Skeletal muscle cell (primary cell): ENCODE results near the gene DLST.
"Not testable (repeated sequence)": the region's sequence is repeated elsewhere in the genome, so short reads cannot be mapped to it uniquely, and the experiment has no call there.

Source experiments
- DNase-seq: peaks from one replicate; pipeline ENCODE4 v3.0.0-alpha.2; 2010; ENCODE audit warnings: low read depth
- H3K4me3 ChIP-seq: 2 replicates; pipeline ENCODE4 v1.5.1; 2011; ENCODE audit warnings: low read depth, mild to moderate bottlenecking, control low read depth, low read length, moderate library complexity

Gene DLST

DNA sequence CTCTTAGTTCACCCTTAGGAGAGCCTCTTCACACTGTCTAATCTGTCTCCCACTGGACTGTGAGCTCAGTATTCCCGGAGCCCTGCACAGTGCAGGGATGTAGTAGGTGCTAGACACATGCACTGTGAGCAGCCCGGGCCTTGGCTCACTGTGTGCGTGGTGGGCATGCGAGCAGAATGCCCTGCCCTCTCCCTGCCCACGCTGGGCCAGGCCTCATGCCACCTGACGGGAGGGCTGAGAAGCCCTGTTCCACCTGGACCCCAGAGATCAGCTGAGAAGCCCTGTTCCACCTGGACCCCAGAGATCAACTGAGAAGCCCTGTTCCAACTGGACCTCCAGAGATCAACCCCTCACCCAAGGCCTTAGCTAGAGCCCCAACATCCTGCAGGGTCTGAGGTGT lies 30.4 kb downstream of the DLST start:
- no peak overlapping the region for H3K4me3 ChIP-seq
- DNase-seq, result no peak

DNA sequence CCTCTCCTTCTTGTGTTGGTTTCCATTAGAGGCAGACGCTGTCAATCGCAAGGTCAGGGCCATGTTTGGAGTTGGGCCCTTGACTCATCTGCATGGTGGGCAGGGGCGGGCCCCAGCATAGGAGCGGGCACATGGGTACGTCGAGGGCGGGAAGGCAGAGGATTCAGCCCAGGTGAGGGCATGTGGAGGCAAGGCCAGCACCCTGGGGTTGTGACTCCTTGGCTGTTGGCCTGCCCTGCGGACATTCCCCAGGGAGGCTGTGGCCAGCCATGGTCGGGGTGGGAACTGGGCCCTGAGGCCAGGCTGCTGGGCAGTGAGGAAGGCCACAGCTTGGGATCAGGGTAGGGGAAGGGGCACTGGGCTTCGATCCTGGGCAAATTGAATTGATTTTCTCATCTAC lies 31.1 kb downstream of the DLST start:
- no peak for DNase-seq
- no peak overlapping the region for H3K4me3 ChIP-seq

DNA sequence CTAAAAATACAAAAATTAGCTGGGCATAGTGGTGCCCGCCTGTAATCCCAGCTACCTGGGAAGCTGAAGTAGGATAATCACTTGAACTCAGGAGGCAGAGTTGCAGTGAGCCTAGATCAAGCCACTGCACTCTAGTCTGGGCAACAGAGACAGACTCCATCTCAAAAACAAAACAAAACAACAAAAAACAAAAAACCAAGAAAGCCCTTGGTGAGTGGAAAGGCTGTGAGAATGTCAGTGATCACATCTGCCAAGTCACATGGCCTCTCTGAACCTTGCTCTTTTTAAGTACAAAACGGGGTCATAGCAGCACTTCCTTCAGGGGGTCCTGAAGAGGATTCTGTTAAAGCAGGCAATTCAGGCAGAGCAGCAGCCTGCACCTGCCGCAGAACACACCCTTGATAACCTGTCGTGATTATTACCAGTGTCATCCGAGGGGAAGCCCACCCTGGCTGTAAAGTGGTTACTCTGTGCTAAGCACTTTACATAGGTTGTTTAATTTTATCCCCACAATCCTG lies 31.7 kb downstream of the DLST start:
- no peak for DNase-seq
- no peak overlapping the region for H3K4me3 ChIP-seq

DNA sequence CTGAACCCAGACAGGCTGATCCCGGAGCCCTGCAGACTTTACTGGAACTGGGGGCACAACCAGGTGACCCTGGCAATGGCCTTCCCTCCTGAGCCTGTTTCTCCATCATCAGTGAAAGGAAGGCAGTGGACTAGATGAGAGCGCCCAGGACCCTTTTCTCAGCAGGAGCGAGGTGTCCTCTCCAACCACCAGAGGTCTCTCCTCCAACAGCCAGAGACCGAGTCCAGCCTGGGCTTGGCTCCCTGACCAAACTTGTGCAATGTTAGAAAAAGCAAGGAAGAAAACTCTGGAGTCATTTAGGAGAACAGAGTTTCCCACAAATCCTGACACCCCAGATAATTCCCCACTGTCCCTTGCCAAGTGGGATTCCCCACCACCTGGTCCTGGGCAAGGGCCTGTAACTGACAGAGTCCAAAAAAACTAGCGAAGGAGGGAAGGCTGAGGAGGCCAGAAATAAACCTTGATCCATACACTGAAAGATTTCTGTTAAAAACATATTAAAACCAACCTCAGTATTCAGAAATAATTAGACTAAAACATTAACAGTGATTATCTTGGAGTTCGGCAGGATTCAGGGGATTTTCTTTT lies 32.4 kb downstream of the DLST start:
- H3K4me3 ChIP-seq, result no peak overlapping the region
- no peak for DNase-seq

DNA sequence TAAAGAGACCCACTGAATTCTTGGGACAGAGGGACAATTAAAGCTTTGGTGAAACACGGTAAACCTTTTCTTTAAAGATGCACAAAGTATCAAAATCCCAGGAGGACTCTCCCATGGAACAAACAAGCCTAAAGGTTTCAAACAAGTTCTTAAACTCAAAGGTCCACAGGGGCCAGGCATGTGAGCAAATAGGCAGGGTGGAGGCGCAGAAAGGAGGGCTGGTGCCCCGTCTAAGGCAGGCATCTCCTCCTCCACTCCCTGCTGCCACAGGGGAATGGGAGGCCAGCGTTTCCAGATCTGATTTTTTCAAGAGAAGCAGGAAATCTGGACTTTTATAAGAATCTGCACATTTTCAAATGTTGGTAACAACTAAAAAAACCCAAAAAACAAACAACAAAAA lies 33.7 kb downstream of the DLST start:
- no peak for DNase-seq
- H3K4me3 ChIP-seq, result no peak overlapping the region

DNA sequence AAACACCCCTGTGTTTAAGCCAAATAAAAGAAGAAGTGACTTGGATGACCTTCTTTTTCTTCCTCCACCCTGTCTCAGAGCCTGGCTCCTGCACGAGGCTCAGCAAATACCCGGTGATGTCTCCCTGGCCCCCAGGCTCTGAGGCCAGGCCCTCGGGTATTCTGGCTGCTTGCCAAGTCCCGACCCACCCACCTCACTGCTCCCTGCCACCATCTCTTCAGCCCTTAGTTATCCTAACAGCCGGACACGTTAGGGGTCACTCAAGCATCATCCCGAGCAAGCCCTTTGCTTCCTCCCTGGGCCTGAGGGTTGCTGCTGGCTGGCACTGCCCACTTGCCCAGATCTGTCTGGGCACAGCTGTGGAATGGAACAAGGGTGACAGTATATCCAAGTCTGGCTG lies 34.1 kb downstream of the DLST start:
- H3K4me3 ChIP-seq, result no peak overlapping the region
- DNase-seq, result no peak

DNA sequence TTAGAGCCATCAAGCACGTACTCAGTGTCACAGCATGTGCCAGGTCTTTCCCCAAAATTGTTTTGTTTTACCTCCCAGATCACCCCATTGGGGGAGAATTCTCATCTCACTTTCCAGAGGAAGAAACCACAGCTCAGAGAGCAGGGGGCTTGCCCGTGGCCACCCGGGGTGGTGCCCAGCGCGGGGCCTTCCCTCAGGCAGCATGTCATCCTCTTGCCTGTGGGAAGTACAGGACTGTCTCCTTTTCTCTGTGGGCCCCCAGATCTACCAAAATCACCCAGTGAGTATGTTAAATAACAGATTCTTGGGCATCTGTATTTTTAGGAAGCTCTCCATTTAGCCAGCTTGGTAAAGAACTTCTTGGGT lies 35.4 kb downstream of the DLST start:
- H3K4me3 ChIP-seq, result no peak overlapping the region
- DNase-seq, result no peak

DNA sequence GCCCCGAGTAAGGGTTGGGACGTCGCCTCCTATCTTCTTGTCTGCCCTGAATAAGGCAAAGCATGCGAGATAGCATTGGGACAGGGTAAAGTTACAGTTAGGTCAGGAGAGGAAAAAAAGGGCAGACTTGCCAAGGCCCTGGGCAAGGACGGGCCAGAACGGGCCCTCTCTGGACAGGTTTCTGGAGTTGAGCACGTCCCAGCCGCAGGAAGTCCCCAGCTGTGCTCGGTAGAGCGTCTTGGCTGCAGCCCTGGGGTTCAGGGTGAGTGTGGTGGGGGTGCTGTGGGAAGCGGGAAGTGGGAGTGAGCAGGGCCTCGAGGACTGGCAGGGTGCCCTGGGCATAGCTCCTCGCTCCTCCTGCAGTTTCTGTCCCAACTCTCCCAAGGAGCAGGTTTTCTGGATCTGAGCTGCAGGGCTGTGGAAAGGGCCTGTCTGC lies 35.9 kb downstream of the DLST start:
- no peak overlapping the region for H3K4me3 ChIP-seq
- no peak for DNase-seq

DNA sequence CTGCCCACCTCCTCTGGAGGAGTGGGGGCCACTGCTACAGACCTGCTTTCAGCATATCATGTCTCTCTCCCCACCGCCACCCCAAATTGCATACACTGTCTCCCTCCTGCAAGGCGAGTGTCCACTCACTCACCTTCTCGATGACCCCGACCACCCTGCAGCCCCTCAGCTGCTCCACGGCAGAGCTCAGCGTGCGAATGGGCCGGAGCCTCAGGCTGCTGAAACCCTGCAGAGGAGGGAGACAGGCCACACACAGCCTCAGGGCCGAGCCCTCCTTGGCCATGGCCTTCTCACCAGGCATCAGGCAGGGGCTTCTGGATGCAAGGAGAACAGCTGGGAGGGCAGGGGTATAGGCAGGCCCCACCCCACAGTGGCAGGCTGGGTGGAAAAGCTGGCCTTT lies 36.7 kb downstream of the DLST start:
- no peak for DNase-seq
- no peak overlapping the region for H3K4me3 ChIP-seq

DNA sequence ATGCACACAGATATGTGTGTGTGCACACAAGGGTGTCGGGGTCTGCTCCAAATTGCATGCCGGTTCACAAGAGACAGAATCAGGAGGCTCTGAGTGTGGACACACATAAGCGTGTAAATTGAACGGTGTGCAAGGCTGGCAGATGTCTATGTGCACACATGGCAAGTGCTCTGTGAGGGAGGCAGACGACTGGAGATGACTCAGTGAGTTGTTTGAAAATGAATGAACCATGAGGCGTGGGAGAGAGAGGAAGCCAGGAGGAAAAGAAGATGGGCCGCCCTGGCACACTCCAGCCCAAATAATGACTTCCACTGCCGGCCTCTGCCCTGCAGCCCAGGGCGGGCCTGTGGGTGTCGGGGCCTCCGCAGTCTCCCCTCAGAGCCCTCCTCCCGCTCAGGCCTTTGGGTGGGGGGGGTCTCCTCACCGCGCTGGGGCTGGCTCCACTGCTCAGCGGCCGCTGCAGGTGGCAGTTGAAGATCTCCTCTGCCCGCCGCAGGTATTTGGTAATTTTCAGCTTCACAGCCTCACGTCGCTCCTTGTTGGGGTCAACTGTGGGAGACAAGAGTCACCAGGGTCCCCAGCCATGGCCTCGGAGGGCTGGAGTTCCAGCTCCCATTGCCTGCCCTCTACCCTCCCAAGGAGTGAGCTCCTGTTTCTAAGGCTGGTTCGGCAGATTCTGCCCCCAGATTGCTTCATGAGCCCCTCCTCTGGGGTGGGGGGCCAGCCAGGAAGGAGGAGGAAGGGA lies 37.9 kb downstream of the DLST start:
- DNase-seq, result no peak
- H3K4me3 ChIP-seq, result no peak overlapping the region

DNA sequence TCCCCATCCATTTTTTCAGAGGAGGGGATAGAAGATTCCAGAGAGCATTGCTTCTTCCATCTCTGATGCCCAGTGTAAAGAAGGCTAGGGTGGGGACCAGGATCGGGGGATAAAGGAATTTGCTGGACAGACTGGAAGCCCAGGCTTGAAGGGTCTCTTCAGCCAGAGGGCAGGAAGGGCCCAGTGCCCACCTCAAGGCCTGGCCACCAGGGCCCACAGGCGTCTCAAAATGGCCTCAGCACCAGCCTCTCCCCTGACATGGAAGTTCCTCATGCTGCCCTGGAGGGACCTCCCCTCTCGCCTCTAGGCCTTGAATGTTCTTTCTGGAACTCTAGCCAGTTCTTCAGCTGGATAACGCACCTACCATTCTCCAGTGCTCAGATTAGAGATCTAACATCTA lies 38.6 kb downstream of the DLST start:
- DNase-seq, result no peak
- H3K4me3 ChIP-seq, result no peak overlapping the region

DNA sequence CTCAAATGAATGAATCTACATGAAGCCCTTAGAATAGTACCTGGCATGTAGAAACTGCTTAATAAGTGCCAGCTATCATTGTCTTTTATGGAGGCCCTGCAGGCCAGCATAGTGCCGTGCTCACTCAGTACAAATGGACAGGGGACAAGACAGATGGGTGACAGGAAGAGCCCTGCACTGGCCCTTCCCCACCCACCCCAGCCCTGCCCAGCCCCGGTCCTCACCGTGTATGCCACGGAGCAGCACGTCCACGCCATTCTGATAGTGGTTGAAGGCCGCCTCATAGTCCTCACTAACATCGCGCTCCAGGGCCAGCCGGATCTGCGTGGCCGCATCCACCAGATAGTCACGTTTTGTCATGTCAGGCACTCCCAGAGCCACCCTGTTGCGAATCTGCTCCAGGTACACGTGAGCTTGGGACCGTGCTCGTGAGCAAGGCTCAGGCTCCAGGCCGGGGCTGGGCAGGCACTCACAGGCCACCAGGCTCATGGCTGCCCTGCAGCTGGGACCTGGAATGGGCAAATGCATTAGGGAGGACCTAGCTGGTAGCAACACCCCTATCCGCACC lies 39.4 kb downstream of the DLST start:
- DNase-seq, result no peak
- H3K4me3 ChIP-seq, result no peak overlapping the region

DNA sequence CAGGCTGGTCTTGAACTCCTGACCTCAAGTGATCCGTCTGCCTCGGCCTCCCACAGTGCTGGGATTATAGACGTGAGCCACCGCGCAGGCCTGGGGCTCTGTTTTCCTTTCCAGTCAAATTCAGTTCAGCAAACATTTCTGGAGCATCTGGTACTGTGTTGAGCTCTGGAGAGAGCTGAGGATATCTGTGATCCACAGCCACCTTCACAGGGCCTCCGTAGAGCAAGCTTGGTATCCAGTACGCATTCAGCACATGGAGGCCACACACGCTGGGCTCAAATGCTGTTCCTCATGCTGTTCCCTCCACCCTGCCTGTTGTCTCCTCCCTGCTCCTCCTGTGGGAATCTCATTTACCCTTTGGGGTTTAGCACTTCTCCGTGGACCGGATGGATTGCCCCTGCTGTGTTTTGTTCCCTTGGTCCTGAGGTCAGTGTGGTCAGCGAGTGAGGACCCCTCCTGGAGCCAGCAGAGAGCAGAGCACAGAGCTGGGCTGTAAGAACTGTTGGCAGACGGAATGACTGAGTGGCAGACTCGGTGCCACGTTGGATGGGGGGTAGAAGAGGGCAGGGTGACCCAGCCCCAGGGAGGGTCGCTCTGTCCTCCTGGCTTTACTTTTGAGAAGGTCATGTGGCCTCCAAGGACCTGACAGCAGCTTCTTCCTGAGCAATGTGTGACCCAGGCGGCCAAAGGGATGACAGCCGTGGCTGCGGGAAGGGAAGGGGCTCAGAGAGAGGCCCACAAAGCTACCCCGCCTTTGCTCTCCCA lies 40.5 kb downstream of the DLST start:
- no peak for DNase-seq
- H3K4me3 ChIP-seq, result no peak overlapping the region

DNA sequence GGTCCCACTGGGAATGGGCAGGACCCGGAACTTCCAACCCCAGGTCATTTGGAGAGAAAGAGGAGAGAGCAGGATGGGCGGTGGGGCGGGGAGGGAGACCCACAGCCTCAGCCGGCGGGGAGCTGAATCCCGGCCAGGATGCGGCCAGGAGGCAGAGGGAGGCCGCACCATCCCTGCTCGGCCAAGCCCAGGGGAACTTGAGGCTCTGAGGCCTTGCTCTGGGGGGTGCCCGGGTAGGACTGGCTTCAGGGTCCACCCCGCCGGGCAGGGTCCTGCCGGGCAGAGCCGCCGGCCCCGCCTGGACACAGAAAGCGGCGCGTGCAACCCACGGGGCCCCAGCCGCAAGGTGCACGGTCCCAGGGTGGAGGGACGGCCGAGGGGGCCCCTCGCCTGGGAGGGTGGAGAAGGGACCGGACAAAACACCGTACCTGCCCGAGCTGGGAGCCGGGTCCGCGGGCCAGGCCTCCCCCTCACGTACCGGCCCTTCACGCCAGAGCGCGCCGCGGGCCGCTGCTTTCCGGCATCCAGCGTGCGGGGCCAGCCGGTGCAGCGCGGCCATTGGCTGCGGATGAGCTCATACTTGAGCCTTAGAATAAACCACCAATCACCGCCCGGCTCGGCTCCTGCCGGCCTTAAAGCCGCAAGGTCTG lies 41.2 kb downstream of the DLST start, which contains the start of gene RPS6KL1:
RPS6KL1 (minus strand) TSS at position 509 of the 650 bp plus-strand sequence. CDS start 1,719 bp downstream, outside the sequence.
- DNase-seq, result no peak
- peak within 1 kb of the TSS; percentile 43 for H3K4me3 ChIP-seq

DNA sequence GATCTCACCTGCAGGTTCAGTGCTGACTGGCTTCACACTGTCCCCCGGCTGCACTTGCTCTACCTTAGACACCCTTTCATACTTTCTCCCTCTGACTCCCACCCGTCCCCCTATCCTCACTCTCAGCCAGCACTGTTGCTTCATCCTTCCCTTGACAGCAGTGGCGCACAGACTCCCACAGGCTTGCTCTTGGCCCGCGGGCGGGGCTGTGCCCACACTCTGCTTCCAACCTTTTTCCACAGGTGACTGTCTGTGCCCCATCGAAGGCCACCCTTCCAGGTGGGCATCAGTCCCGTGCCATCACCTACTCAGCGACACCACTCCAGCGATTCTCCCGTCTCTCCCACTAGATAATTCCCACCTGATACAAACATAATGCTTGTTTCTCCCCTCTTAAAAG lies 42.3 kb downstream of the DLST start:
- H3K4me3 ChIP-seq, result no peak overlapping the region
- DNase-seq, result no peak

DNA sequence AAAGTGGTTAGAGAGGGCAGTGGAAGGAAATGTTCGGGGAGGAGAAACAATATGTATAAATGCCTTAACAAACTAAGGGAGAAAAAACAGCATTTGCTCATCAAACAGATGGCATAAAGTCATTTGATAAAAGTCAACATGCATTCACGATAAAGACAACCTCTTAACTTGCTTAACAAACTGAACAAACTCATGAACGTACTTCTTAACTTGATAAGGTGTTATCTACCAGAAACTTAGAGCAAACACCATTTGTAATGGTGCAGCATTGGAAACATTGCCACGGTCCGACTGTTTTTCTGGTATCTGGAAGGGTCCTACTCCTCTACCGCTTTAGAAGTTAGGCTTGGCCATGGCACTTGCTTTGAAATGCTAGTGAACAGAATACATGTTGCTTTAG lies 45.5 kb downstream of the DLST start:
- no peak for DNase-seq
- no peak overlapping the region for H3K4me3 ChIP-seq

DNA sequence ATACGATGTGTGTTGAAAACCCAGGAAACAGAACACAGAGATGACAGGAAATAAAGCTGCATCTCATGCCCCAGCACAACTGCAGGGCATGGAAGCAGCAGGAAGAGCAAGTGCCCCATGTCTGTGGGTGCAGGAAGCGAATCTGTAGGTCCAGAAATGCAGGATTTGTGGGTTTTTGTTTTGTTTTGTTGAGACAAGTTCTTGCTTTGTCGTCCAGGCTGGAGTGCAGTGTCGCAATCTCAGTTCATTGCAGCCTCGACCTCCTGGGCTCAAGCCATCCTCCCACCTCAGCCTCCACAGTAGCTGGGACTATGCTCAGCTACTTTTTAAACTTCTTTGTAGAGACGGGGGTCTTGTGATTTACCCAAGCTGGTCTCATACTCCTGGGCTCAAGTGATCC lies 47.5 kb downstream of the DLST start:
- DNase-seq, result no peak

DNA sequence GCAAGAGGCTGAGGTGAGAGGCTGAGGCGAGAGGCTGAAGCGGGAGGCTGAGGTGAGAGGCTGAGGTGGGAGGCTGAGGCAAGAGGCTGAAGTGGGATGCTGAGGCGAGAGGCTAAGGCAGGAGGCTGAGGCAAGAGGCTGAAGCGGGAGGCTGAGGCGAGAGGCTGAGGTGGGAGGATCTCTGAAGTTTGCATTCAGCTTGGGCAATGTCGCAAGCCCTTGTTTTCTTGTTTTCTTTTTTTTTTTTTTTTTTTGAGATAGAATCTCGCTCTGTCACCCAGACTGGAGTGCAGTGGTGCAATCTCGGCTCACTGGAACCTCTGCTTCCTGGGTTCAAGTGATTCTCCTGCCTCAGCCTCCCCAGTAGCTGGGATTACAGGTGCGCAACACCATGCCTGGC lies 50.0 kb downstream of the DLST start:
- not testable (repeated sequence) for H3K4me3 ChIP-seq, DNase-seq

More for the DNA sequence above, 47.5 kb downstream of the DLST start:
- H3K4me3 ChIP-seq, result no peak overlapping the region

DNA sequence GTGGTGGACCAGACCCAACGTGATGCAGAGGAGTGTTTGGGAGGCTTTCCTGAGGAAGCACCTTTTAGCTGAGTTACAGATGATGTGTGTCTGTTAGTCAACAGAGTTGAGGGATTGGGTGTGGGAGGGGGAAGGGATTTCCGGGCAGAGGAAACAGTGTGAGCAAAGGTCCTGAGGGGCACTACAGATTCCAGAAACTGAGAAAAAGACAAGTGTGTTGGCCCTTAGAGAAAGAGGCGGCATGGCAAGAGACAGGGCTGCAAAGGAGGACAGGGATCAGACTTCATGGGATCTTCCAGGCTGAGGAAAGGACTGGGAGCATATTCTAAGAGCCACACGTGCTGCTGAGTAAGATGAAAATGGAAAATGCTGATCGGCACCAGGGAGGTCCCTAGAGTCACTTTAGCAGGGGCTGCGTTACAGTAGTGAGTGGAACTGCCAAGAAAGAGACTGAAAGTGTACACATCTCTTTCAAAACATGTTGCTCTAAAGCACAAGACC lies 50.7 kb downstream of the DLST start:
- no peak for DNase-seq
- H3K4me3 ChIP-seq, result no peak overlapping the region
